ENCODE measurements around the gene IL13.

- TF ChIP-seq, protein P1, sequence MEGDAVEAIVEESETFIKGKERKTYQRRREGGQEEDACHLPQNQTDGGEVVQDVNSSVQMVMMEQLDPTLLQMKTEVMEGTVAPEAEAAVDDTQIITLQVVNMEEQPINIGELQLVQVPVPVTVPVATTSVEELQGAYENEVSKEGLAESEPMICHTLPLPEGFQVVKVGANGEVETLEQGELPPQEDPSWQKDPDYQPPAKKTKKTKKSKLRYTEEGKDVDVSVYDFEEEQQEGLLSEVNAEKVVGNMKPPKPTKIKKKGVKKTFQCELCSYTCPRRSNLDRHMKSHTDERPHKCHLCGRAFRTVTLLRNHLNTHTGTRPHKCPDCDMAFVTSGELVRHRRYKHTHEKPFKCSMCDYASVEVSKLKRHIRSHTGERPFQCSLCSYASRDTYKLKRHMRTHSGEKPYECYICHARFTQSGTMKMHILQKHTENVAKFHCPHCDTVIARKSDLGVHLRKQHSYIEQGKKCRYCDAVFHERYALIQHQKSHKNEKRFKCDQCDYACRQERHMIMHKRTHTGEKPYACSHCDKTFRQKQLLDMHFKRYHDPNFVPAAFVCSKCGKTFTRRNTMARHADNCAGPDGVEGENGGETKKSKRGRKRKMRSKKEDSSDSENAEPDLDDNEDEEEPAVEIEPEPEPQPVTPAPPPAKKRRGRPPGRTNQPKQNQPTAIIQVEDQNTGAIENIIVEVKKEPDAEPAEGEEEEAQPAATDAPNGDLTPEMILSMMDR (IDR thresholded peaks at IDR 0.05) = no peak
- TF ChIP-seq TCF7 (CRISPR knock-in tag; IDR thresholded peaks at IDR 0.05; ENCODE audit: low read depth) = no peak
- no peak for TF ChIP-seq FOXP1 (CRISPR knock-in tag; IDR thresholded peaks at IDR 0.05; ENCODE audit: borderline replicate concordance)
- TF ChIP-seq, protein P2, sequence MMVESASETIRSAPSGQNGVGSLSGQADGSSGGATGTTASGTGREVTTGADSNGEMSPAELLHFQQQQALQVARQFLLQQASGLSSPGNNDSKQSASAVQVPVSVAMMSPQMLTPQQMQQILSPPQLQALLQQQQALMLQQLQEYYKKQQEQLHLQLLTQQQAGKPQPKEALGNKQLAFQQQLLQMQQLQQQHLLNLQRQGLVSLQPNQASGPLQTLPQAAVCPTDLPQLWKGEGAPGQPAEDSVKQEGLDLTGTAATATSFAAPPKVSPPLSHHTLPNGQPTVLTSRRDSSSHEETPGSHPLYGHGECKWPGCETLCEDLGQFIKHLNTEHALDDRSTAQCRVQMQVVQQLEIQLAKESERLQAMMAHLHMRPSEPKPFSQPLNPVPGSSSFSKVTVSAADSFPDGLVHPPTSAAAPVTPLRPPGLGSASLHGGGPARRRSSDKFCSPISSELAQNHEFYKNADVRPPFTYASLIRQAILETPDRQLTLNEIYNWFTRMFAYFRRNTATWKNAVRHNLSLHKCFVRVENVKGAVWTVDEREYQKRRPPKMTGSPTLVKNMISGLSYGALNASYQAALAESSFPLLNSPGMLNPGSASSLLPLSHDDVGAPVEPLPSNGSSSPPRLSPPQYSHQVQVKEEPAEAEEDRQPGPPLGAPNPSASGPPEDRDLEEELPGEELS (CRISPR knock-in tag; IDR thresholded peaks at IDR 0.05) = no peak
- TF ChIP-seq, protein P3, sequence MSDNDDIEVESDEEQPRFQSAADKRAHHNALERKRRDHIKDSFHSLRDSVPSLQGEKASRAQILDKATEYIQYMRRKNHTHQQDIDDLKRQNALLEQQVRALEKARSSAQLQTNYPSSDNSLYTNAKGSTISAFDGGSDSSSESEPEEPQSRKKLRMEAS (CRISPR knock-in tag; IDR thresholded peaks at IDR 0.05) = no peak
- TF ChIP-seq ESRRA (CRISPR knock-in tag; IDR thresholded peaks at IDR 0.05; ENCODE audit: borderline replicate concordance) = no peak
- TF ChIP-seq, protein P4, sequence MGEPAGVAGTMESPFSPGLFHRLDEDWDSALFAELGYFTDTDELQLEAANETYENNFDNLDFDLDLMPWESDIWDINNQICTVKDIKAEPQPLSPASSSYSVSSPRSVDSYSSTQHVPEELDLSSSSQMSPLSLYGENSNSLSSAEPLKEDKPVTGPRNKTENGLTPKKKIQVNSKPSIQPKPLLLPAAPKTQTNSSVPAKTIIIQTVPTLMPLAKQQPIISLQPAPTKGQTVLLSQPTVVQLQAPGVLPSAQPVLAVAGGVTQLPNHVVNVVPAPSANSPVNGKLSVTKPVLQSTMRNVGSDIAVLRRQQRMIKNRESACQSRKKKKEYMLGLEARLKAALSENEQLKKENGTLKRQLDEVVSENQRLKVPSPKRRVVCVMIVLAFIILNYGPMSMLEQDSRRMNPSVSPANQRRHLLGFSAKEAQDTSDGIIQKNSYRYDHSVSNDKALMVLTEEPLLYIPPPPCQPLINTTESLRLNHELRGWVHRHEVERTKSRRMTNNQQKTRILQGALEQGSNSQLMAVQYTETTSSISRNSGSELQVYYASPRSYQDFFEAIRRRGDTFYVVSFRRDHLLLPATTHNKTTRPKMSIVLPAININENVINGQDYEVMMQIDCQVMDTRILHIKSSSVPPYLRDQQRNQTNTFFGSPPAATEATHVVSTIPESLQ (CRISPR knock-in tag; IDR thresholded peaks at IDR 0.05) = no peak
- TF ChIP-seq TEAD1 (CRISPR knock-in tag; IDR thresholded peaks at IDR 0.05) = no peak
Measured at GRCh38 chr5:132661231-132662003, 3.4 kb downstream of the IL13 start.

Data from WTC11 (cell line).